Tibial nerve (tissue), 4 donors: ENCODE measurements around the gene ANKRD11. TPM values are rescaled to one million over a fixed set of nuclear protein-coding genes. Genes with fewer than 3 reads are reported as not detected.

Experiments
- DNase-seq, 2 donors: peaks; one replicate each; pipeline ENCODE4 v3.0.0-alpha.2; 2019; ENCODE audit warnings: low spot score in 2 of 2
- H3K27ac ChIP-seq, 4 donors: fragments of 200-600 bp; sonication (generic) in 3 of 4; one replicate each; pipeline ENCODE4 v1.5.1; 2017 to 2019; ENCODE audit warnings: mild to moderate bottlenecking in 1 of 4
- H3K27me3 ChIP-seq, 2 donors: fragments of 200-600 bp; sonication (generic) in 1 of 2; one replicate each; pipeline versions ENCODE4 v1.5.1 to v1.6.0; 2017 to 2019
- H3K36me3 ChIP-seq, 3 donors: fragments of 200-600 bp; sonication (generic); one replicate each; pipeline ENCODE4 v1.5.1; 2018 to 2019
- H3K4me1 ChIP-seq, 4 donors: fragments of 200-600 bp; sonication (generic) in 3 of 4; one replicate each; pipeline ENCODE4 v1.5.1; 2017 to 2019
- H3K4me3 ChIP-seq, 4 donors: fragments of 200-600 bp; sonication (generic) in 3 of 4; one replicate each; pipeline ENCODE4 v1.5.1; 2017 to 2019; ENCODE audit warnings: mild to moderate bottlenecking in 1 of 4, moderate library complexity in 1 of 4
- H3K9me3 ChIP-seq, 4 donors: fragments of 200-600 bp; sonication (generic) in 3 of 4; one replicate each; pipeline ENCODE4 v1.5.1; 2017 to 2019
- EP300 ChIP-seq, 2 donors: sonication (generic); formaldehyde crosslinking; IDR thresholded peaks; one replicate each; pipeline ENCODE4 v1.6.1; 2017; ENCODE audit warnings: antibody characterized with exemption in 2 of 2, mild to moderate bottlenecking in 1 of 2
- POLR2A ChIP-seq, 2 donors: fragments of 450-650 bp; IDR thresholded peaks; one replicate each; pipeline ENCODE4 v1.6.1; 2017; ENCODE audit warnings: antibody characterized with exemption in 2 of 2, mild to moderate bottlenecking in 2 of 2, moderate library complexity in 2 of 2
- WGBS, 2 donors: methylation state at CpG; one replicate each; pipeline ENCODE4 v1.1.5; 2018; 5-methylcytosine and 5-hydroxymethylcytosine counted together
- total RNA-seq, 4 donors: library from RNA; depleted of rRNA; stranded (reverse); fragments of >200 nt; gene quantifications; one replicate each; pipeline ENCODE4 v1.1.0, GENCODE V29; 2016
- TF ChIP-seq, protein P1 (sequence below), 5 experiments: fragments of 200-600 bp in 3 of 5; fragments of 450-650 bp in 2 of 5; sonication (generic) in 3 of 5; IDR thresholded peaks; one replicate each; pipeline ENCODE4 v1.5.1; 2016 to 2019; ENCODE audit warnings: antibody characterized with exemption in 5 of 5, mild to moderate bottlenecking in 3 of 5, moderate library complexity in 2 of 5

Gene ANKRD11
- total RNA-seq, 4 donors from 2014 or later: 104 to 177 (median 112) TPM

DNA sequence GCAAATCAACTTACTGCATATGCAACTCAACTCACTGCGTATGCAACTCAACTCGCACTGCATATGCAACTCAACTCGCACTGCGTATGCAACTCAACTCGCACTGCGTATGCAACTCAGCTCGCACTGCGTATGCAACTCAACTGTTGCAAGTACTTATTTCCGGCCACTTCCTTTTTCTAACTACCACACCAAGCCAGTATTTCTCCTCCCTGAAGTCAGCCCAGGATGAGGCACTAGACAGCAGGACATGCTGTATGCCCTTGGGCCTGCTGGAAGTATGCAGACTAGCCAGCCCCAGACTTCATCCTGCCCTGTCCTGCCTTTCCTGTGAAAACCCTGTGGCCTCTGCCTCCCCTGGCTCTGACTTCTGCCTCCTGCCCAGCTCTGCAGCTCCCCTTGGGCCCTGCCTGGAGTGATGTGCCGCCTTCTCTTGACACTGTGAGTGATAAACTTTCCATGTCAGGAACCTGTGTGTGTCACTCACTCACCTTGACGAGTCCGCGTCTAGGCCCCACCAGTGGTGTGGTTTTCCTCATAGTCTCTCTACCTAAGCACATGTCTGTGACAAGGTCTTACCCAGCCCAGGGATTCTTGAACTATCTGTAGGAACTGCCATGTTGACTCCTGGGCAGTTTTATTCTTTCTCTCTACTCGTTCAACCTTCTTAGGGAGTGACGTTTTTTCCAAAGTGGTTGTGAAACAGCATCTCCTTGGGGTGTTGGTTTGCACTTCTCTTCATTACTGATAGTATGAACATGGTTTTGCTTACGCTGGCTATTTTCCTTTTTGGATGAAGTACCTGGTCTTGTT, 256.5 kb downstream of the ANKRD11 start:
- TF ChIP-seq EP300 (IDR thresholded peaks at IDR 0.05): no peak
- TF ChIP-seq POLR2A (IDR thresholded peaks at IDR 0.05): no peak
- TF ChIP-seq, protein P1, sequence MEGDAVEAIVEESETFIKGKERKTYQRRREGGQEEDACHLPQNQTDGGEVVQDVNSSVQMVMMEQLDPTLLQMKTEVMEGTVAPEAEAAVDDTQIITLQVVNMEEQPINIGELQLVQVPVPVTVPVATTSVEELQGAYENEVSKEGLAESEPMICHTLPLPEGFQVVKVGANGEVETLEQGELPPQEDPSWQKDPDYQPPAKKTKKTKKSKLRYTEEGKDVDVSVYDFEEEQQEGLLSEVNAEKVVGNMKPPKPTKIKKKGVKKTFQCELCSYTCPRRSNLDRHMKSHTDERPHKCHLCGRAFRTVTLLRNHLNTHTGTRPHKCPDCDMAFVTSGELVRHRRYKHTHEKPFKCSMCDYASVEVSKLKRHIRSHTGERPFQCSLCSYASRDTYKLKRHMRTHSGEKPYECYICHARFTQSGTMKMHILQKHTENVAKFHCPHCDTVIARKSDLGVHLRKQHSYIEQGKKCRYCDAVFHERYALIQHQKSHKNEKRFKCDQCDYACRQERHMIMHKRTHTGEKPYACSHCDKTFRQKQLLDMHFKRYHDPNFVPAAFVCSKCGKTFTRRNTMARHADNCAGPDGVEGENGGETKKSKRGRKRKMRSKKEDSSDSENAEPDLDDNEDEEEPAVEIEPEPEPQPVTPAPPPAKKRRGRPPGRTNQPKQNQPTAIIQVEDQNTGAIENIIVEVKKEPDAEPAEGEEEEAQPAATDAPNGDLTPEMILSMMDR (IDR thresholded peaks at IDR 0.05): no peak
- no peaks in the 10 kb centered on the region for H3K9me3 ChIP-seq
- no peaks in the 10 kb centered on the region for H3K27me3 ChIP-seq
- peaks cover 0 to 59% (median 0%) of the 10 kb centered on the region in 3 donors for H3K36me3 ChIP-seq
- no peak overlapping the region for H3K27ac ChIP-seq
- H3K4me3 ChIP-seq: no peak overlapping the region
- WGBS, 2 donors: 94 to 96% methylated on average over 16 of the region's 16 CpGs
- no peaks in the 10 kb centered on the region for H3K4me1 ChIP-seq
- no peak for DNase-seq

DNA sequence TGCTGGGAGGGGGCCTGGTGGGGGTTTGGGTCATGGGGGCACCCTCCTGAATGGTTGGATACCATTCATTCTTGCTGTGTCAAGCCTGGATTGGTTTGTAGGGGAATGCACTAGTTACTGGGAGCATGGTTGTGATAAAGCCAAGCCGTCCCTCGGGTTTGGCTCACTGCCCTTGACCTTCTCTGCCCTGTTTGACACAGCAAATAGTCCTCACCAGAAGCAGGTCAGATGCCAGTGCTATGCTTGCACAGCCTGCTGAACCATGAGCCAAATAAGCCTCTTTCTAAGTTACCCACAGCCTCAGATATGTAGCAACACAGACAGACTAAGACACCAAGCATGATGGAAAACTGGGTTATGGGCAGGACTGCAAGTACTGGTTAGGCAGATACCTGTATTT, 258.3 kb downstream of the ANKRD11 start:
- Histone ChIP-seq H3K4me3 (no peak overlapping the region), H3K27ac (no peak overlapping the region), H3K27me3 (no peaks in the 10 kb centered on the region), H3K9me3 (peaks cover 0 to 12% (median 0%) of the 10 kb centered on the region in 4 donors), H3K36me3 (peaks cover 0 to 77% (median 6%) of the 10 kb centered on the region in 3 donors), H3K4me1 (no peaks in the 10 kb centered on the region)
- WGBS, 2 donors: 38 to 48% methylated on average over 2 of the region's 2 CpGs
- DNase-seq: no peak
- TF ChIP-seq POLR2A (IDR thresholded peaks at IDR 0.05) (no peak), EP300 (IDR thresholded peaks at IDR 0.05) (no peak)
- TF ChIP-seq, protein P1 (IDR thresholded peaks at IDR 0.05): no peak

DNA sequence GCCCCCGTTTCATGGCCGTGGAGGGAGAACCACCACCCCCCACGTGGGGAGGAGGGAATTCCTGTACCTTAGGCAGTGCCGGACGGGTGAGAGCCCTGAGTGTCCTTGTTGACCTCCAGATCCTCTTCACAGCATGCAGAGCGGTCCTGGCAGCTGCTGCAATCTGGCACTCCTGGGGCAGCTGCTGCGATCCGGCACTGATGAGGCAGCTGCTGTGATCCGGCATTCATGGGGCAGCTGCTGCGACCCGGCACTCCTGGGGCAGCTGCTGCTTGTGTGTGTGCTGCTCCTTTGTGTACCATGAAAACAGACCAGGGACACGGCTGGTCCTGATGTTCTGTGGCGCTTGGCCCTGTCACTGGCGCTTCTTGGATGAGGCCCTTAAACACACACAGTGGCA, 260.1 kb downstream of the ANKRD11 start:
- WGBS, 2 donors: 82 to 93% methylated on average over 3 to 8 of the region's 14 CpGs
- TF ChIP-seq, protein P1 (IDR thresholded peaks at IDR 0.05): no peak
- TF ChIP-seq POLR2A (IDR thresholded peaks at IDR 0.05) (no peak), EP300 (IDR thresholded peaks at IDR 0.05) (no peak)
- no peaks in the 10 kb centered on the region for H3K4me1 ChIP-seq
- H3K27ac ChIP-seq: no peak overlapping the region
- DNase-seq: no peak
- H3K36me3 ChIP-seq: peaks cover 3 to 95% (median 13%) of the 10 kb centered on the region in 3 donors
- H3K4me3 ChIP-seq: no peak overlapping the region
- H3K27me3 ChIP-seq: no peaks in the 10 kb centered on the region
- H3K9me3 ChIP-seq: peaks cover 0 to 13% (median 0%) of the 10 kb centered on the region in 4 donors

DNA sequence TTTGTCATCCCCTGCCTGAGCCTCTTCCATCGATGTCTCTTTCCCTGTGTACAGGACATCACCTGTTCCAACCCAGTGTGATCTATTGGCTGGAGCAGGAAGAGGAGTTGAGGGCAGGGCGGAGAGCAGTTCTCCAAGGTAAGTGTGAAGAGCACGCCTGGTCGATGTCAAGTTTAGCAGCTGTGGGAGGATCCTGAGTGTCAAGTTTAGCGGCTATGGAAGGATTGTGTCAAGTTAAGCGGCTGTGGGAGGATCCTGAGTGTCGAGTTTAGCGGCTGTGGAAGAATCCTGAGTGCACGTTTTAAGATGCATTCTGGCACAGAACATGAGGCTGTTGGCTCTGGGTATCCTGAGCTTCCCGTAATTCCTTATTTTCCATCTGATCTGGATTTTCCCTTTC, 265.7 kb downstream of the ANKRD11 start:
- H3K27me3 ChIP-seq: no peaks in the 10 kb centered on the region
- H3K9me3 ChIP-seq: peaks cover 0 to 13% (median 0%) of the 10 kb centered on the region in 4 donors
- no peak overlapping the region for H3K27ac ChIP-seq
- no peak overlapping the region for H3K4me3 ChIP-seq
- no peak for TF ChIP-seq EP300 (IDR thresholded peaks at IDR 0.05)
- WGBS, 2 donors: 91 to 95% methylated on average over 10 of the region's 10 CpGs
- H3K4me1 ChIP-seq: no peaks in the 10 kb centered on the region
- DNase-seq: no peak
- peaks cover 3 to 97% (median 24%) of the 10 kb centered on the region in 3 donors for H3K36me3 ChIP-seq

DNA sequence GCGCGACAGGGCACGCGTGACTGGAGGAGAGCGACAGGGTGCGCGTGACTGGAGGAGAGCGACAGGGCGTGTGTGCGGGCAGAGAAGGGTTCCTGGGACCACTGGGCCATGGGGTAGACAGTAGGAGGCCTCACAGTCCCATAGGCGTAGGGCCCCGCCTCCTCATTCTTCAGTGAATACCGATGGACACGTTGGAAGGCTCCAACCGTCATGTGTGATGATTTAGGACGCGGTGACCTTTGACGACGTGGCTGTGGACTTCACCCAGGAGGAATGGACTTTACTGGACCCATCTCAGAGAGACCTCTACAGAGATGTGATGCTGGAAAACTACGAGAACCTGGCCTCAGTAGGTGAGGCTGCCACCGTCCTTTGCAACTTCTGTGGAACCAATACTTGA, 267.4 kb downstream of the ANKRD11 start:
- Histone ChIP-seq H3K4me1 (peaks cover 0 to 17% (median 8%) of the 10 kb centered on the region in 4 donors), H3K27me3 (no peaks in the 10 kb centered on the region), H3K9me3 (peaks cover 0 to 10% (median 0%) of the 10 kb centered on the region in 4 donors), H3K4me3 (no peak overlapping the region), H3K27ac (no peak overlapping the region), H3K36me3 (peaks cover 3 to 79% (median 24%) of the 10 kb centered on the region in 3 donors)
- DNase-seq: no peak
- TF ChIP-seq, protein P1 (IDR thresholded peaks at IDR 0.05): no peak
- TF ChIP-seq POLR2A (IDR thresholded peaks at IDR 0.05) (no peak), EP300 (IDR thresholded peaks at IDR 0.05) (no peak)
- 91% methylated on average over 21 of the region's 21 CpGs for WGBS, 2 donors
